GM19023 (cell line): ENCODE data around the gene BAAT.
"Not testable (repeated sequence)": the region's sequence is repeated elsewhere in the genome, so short reads cannot be mapped to it uniquely, and the experiment has no call there.

Experiments used
- ATAC-seq: cut with Tn5 transposase; IDR thresholded peaks from one replicate; pipeline ENCODE4 v1.9.1; 2021; ENCODE audit warnings: mild to moderate bottlenecking, moderate library complexity; ENCODE audit not compliant: unreplicated experiment

Gene BAAT

GRCh38 chr9:101365181-101365580 is 19.6 kb downstream of the BAAT start:
- no peak for ATAC-seq

DNA sequence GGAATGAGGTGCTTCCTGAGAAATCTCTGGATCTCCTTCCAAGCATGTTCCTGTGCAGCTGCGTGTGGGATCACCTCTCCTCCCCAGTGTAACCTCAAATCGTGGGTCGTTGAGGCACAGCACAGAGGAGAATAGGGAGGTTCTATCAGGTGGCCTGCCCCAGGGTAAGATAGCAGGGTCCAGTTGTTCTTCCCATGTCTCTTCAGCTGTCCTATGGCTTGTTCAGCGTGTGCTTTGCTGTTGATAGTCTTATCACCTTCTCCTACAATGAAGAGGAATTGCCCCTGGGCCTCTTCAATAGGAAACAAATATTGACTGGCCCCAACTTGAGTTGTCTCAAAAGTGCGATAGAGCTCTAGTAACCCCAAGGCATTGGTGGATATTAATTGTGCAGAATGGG is 22.4 kb downstream of the BAAT start:
- no peak for ATAC-seq

DNA sequence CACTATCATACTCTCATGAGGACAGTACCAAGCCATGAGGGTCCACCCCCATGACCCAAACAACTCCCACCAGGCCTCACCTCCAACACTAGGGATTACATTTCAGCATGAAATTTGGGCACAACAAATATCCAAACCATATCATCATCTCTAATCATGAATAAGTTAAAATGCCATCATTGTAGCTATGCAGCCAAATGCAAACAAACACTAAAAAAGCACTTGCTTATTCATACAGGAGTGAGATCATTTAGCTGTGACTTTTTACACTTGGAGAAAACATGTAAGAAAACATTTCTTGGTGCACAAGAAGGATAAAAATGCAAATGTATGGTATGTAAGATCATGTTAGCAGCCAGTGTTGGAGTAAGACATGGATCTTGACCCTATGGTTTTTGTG is 24.2 kb downstream of the BAAT start:
- ATAC-seq: no peak

DNA sequence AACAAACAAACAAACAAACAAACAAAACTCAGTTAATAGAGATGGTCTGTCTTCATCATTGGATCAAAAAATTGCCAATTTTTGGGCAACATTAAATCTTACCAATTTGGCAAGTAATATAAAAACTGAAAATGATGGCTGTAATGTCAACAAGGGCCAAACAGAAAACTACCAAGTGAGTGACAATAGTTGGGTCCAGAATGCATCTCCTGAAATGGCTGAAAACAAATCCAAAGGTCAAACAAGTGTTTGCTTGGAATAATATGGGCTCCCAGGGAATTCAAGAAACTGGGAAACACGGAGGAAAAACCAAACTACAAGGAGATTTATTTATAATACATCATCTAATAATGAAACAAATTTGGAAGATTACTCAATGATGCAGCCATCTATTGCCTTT is 25.1 kb downstream of the BAAT start:
- ATAC-seq: no peak

DNA sequence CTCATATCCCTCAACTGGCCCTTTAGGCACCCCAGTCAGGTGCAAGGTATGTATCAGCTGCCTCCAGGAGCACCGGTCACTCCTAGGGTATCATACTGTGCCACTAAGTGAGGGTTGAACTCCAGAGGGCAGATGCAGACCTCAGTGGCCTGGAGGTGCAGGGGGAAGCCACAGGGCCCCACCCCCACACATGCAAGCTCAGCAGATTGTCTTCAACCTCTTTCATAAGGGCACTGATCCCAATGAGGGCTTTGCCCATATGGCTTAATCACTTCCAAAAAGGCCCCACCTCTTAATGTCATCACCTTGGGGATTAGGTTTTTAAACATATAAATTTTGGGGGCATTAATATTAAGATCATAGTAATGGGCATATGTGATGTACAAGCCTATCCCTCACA is 28.2 kb downstream of the BAAT start:
- ATAC-seq: no peak

DNA sequence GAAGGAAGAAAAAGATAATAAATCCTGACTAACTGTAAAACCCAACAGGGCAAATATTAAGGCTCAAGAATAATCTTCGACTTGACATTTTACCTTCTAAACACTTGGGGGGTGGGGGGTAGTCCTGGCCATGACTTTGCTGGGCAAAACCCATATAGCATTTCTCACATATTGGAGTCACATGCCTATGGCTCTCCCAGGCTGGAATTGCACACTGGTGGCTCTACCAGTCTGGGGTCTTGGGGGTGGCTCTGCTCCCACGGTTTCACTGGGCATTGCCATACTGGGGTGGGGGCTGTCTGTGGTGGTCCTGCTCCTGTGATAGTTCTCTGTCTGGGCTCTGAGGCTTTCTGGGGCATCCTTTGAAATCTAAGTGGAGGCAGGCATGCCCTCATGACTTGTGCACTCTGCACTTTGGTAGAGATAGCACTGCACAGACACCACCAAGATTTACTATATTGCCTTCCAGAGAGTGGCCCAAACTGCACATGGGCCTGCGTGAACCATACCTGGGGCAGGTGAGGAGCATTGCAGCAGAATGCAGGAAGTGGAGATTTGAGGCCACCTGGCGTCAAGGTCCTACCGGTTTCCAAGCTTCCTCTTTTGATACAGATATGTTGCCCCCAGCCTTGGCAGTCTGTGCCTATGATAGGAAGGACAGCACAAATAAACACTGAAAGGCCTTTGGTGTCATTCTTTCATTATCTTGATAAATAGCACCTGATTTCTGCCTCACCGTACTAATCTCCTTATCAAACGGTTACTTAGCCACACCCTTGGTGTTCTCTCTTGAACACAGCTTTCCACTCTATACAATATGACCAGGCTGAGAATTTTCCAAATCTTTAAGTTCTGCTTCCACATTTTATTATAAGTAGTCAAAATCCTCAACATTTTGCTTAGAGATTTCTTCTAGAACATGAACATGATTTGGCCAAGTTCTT is 29.8 kb downstream of the BAAT start:
- no peak for ATAC-seq

- no peak for ATAC-seq
Observed at GRCh38 chr9:101354143-101354764, 30.6 kb downstream of the BAAT start.

- ATAC-seq: no peak
Observed at GRCh38 chr9:101353683-101354082, 31.1 kb downstream of the BAAT start.

GRCh38 chr9:101352892-101353463 is 31.8 kb downstream of the BAAT start:
- no peak for ATAC-seq

- no peak for ATAC-seq
Observed at GRCh38 chr9:101350285-101350684, 34.5 kb downstream of the BAAT start.

DNA sequence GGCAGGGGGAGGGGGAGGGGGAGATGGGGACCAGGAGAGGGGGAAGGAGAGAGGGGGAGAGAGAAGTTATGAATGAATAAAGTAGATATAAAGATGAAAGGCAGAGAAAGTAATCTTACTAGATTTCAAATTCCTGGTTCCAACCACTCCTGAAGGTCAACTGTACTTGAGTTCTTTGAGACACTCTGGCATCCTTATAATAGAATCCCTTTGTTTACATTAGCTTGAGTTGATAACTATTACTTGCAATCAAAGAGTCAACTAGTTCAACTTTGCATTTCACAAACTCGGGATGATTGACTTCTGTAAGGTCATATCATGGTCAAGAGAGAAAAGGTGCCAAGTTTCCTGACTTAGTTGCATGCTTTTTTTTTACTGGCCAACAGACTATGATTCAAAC is 42.2 kb downstream of the BAAT start:
- no peak for ATAC-seq

GRCh38 chr9:101341958-101342357 is 42.8 kb downstream of the BAAT start:
- no peak for ATAC-seq

DNA sequence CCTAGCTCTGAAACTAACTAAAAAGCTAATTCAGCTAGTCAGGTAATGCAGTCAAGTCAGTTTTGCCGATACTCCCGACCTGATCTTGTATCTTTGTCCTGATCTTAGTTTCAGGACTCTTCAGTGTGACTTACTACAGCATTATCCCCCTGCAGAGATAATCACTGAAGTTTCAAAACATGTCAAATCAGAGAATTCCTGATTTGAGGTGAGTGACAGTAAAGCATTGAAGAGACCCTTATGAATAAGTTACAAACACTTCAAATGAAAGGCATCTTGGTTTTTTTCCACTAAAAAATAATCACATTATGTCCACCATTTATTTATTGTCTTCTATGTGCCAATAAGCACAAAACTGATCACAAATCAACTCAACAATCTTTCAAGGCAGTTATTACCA is 47.6 kb downstream of the BAAT start:
- ATAC-seq: no peak

GRCh38 chr9:101336091-101336490 is 48.7 kb downstream of the BAAT start:
- ATAC-seq: no peak

- no peak for ATAC-seq
Observed at GRCh38 chr9:101333926-101334702, 50.7 kb downstream of the BAAT start.

- no peak for ATAC-seq
Observed at GRCh38 chr9:101333490-101333889, 51.3 kb downstream of the BAAT start.

GRCh38 chr9:101332362-101332761 is 52.4 kb downstream of the BAAT start:
- ATAC-seq: no peak

- ATAC-seq: not testable (repeated sequence)
Observed at GRCh38 chr9:101327422-101327909, 57.3 kb downstream of the BAAT start.

- ATAC-seq: no peak
Observed at GRCh38 chr9:101326501-101326900, 58.3 kb downstream of the BAAT start.

GRCh38 chr9:101326035-101326434 is 58.8 kb downstream of the BAAT start:
- no peak for ATAC-seq

GRCh38 chr9:101325053-101325452 is 59.8 kb downstream of the BAAT start:
- no peak for ATAC-seq
